ENCODE data around the gene GMDS.

The GMDS gene

DNA sequence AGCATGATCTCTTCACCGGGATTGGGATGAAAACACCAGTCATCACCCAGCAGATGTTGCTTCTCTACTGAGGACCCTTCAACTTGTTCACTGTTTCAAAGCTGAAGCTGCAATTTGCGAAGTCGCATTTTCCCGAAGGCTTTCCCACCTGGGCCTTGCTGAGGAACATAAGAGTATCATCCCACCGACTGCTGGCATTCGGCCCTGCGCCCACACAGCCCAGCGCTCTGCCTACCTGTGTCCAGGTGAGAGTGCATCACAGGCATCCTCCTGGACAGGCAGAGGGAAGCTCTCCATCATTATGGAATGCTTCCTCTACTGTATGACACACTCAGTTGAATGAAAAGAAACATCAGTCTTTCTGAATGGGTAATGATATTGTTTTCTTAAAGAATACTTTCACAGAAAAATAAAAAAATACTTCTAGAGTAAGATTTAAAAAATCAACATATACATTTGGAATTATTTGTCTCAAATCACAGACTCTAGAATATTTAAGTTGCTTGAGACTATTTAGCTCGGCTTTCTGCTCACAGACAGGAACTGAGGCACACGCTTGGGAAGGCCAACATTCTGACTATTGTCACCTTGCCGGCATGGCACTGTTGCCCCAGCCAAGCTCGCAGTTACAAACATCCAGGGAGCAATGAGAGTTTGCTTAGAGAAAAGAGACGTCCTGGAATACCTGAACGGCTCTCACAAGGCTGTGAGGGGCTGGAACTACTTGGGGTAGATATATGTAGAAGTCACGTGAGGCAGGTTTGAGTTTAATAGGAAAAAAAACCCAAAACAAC is 587.0 kb downstream of the GMDS start:
- H3K79me2 ChIP-seq (ENCODE audit: insufficient read depth, low read depth), result no peaks in the 10 kb centered on the region
- H3K4me1 ChIP-seq (ENCODE audit: low read depth, poor library complexity, severe bottlenecking), result no peaks in the 10 kb centered on the region
- H3K27ac ChIP-seq, result no peak overlapping the region
- no peak overlapping the region for H2AFZ ChIP-seq (ENCODE audit: low read depth)
- H3K4me2 ChIP-seq, result no peak overlapping the region
- no peak overlapping the region for H3K4me3 ChIP-seq (IDR thresholded peaks at IDR 0.05; ENCODE audit: insufficient read depth, low read depth, low read length)
- H3K27me3 ChIP-seq (ENCODE audit: insufficient read depth, low read depth), result no peaks in the 10 kb centered on the region
- TF ChIP-seq CTCF (conservative IDR thresholded peaks at IDR 0.05; ENCODE audit: low read depth, low read length), result no peak
- H4K20me1 ChIP-seq (ENCODE audit: insufficient read depth), result no peaks in the 10 kb centered on the region
- H3K36me3 ChIP-seq (ENCODE audit: insufficient read depth), result no peaks in the 10 kb centered on the region
- H3K9ac ChIP-seq, result no peak overlapping the region

DNA sequence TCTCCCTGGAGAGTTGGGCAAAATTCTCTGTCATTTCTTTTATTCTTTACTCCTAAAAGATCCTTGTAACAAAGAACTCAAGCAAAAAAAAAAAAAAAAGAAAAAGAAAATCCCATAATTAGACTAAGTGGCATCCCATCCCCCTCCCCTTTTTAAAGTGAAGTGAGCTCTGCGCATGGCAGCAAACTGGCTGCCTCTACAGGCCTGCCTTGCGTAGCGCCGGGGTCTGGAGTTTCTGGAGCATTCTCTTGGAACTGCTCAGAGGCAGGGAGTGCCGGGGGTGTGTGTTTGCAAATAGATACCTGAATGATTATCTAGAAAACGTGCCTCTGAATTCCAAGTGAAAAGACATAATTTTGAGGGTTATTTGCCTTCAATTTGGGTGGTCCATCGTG is 587.6 kb downstream of the GMDS start:
- no peaks in the 10 kb centered on the region for H3K4me1 ChIP-seq (ENCODE audit: low read depth, poor library complexity, severe bottlenecking)
- H2AFZ ChIP-seq (ENCODE audit: low read depth), result no peak overlapping the region
- no peak overlapping the region for H3K4me3 ChIP-seq (IDR thresholded peaks at IDR 0.05; ENCODE audit: insufficient read depth, low read depth, low read length)
- H3K36me3 ChIP-seq (ENCODE audit: insufficient read depth), result no peaks in the 10 kb centered on the region
- no peak overlapping the region for H3K4me2 ChIP-seq
- no peaks in the 10 kb centered on the region for H3K27me3 ChIP-seq (ENCODE audit: insufficient read depth, low read depth)
- TF ChIP-seq CTCF (conservative IDR thresholded peaks at IDR 0.05; ENCODE audit: low read depth, low read length), result no peak
- H3K27ac ChIP-seq, result no peak overlapping the region
- no peaks in the 10 kb centered on the region for H3K79me2 ChIP-seq (ENCODE audit: insufficient read depth, low read depth)
- H3K9ac ChIP-seq, result no peak overlapping the region
- no peaks in the 10 kb centered on the region for H4K20me1 ChIP-seq (ENCODE audit: insufficient read depth)

GRCh38 chr6:1657116-1657770 is 588.2 kb downstream of the GMDS start:
- no peak overlapping the region for H3K27ac ChIP-seq
- no peak overlapping the region for H3K4me3 ChIP-seq (IDR thresholded peaks at IDR 0.05; ENCODE audit: insufficient read depth, low read depth, low read length)
- H2AFZ ChIP-seq (ENCODE audit: low read depth), result no peak overlapping the region
- H4K20me1 ChIP-seq (ENCODE audit: insufficient read depth), result no peaks in the 10 kb centered on the region
- no peaks in the 10 kb centered on the region for H3K27me3 ChIP-seq (ENCODE audit: insufficient read depth, low read depth)
- H3K36me3 ChIP-seq (ENCODE audit: insufficient read depth), result no peaks in the 10 kb centered on the region
- no peak overlapping the region for H3K9ac ChIP-seq
- no peak overlapping the region for H3K4me2 ChIP-seq
- H3K79me2 ChIP-seq (ENCODE audit: insufficient read depth, low read depth), result no peaks in the 10 kb centered on the region
- TF ChIP-seq CTCF (conservative IDR thresholded peaks at IDR 0.05; ENCODE audit: low read depth, low read length), result no peak
- H3K4me1 ChIP-seq (ENCODE audit: low read depth, poor library complexity, severe bottlenecking), result no peaks in the 10 kb centered on the region

DNA sequence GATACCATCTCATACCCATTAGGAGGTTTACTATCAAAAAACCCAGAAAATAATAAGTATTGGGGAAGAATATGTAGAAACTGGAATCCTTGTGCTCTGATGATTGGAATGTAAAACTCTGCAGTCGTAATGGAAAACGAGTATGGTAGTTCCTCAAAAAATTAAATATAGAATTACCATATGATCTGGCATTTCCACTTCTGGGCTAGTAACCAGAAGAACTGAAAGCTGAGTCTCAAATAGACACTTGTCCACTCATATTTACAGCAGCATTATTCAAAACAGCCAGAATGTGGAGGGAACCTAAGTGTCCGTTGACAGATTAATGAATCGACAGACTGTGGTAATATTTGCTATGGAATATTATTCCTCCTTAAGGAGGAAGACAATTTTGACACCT is 591.4 kb downstream of the GMDS start:
- Histone ChIP-seq H3K36me3 (ENCODE audit: insufficient read depth) (no peaks in the 10 kb centered on the region), H3K4me3 (IDR thresholded peaks at IDR 0.05; ENCODE audit: insufficient read depth, low read depth, low read length) (no peak overlapping the region), H2AFZ (ENCODE audit: low read depth) (no peak overlapping the region), H3K9ac (no peak overlapping the region), H3K27me3 (ENCODE audit: insufficient read depth, low read depth) (no peaks in the 10 kb centered on the region), H3K79me2 (ENCODE audit: insufficient read depth, low read depth) (no peaks in the 10 kb centered on the region), H4K20me1 (ENCODE audit: insufficient read depth) (no peaks in the 10 kb centered on the region), H3K27ac (no peak overlapping the region), H3K4me2 (no peak overlapping the region), H3K4me1 (ENCODE audit: low read depth, poor library complexity, severe bottlenecking) (no peaks in the 10 kb centered on the region)
- no peak for TF ChIP-seq CTCF (conservative IDR thresholded peaks at IDR 0.05; ENCODE audit: low read depth, low read length)

All from KMS-11 (cell line).